K562 (cell line): ENCODE results near the gene NAV2. TPM values are rescaled to one million over a fixed set of nuclear protein-coding genes. Genes with fewer than 3 reads are reported as not detected.

Source experiments
- BMI1 ChIP-seq: fragments of 150-350 bp; IDR thresholded peaks from 2 replicates; pipeline ENCODE4 v1.6.1; 2014; ENCODE audit warnings: low read length
- CEBPZ ChIP-seq: fragments of 150-350 bp; IDR thresholded peaks from 2 replicates; pipeline ENCODE4 v1.6.1; 2014; ENCODE audit warnings: low read depth, mild to moderate bottlenecking, low read length, borderline replicate concordance
- EGR1 ChIP-seq: fragments of 450-650 bp; conservative IDR thresholded peaks from 2 replicates; pipeline ENCODE4 v1.6.1; 2017; ENCODE audit warnings: mild to moderate bottlenecking
- HDGF ChIP-seq: fragments of 450-650 bp; IDR thresholded peaks from 2 replicates; pipeline ENCODE4 v1.6.1; 2016
- ILK ChIP-seq: fragments of 450-650 bp; IDR thresholded peaks from 2 replicates; pipeline ENCODE4 v1.6.1; 2016; ENCODE audit warnings: missing genetic modification characterization, low read depth, mild to moderate bottlenecking, missing compliant biosample characterization, moderate library complexity, borderline replicate concordance
- JUN ChIP-seq, 2 experiments: sonication (generic) in 1 of 2; formaldehyde crosslinking in 1 of 2; IDR thresholded peaks; 2 replicates each; pipeline versions ENCODE4 v1.6.1 to v1.8.0; 2012 to 2022; ENCODE audit warnings: borderline replicate concordance in 2 of 2, mild to moderate bottlenecking in 2 of 2, improper control_type of control experiment in 1 of 2, low read depth in 1 of 2, low read length in 1 of 2, missing genetic modification reagents in 1 of 2
- L3MBTL2 ChIP-seq: fragments of 450-650 bp; IDR thresholded peaks from 2 replicates; pipeline ENCODE4 v1.6.1; 2016; ENCODE audit warnings: mild to moderate bottlenecking, moderate library complexity
- MTA2 ChIP-seq: fragments of 450-650 bp; IDR thresholded peaks from 2 replicates; pipeline ENCODE4 v1.6.1; 2016; ENCODE audit warnings: low read depth
- NCOR1 ChIP-seq: fragments of 450-650 bp; IDR thresholded peaks from 2 replicates; pipeline ENCODE4 v1.6.1; 2016; ENCODE audit warnings: mild to moderate bottlenecking, moderate library complexity
- PHB ChIP-seq: fragments of 250-450 bp; sonication (Bioruptor Pico); IDR thresholded peaks from 2 replicates; pipeline ENCODE4 v1.5.0; 2021
- THRAP3 ChIP-seq: fragments of 450-650 bp; IDR thresholded peaks from 2 replicates; pipeline ENCODE4 v1.6.1; 2016; ENCODE audit warnings: mild to moderate bottlenecking, inconsistent platforms, borderline replicate concordance
- ZBTB1 ChIP-seq: sonication (generic); formaldehyde crosslinking; IDR thresholded peaks from 2 replicates; pipeline ENCODE4 v1.8.1; 2023; ENCODE audit warnings: missing genetic modification reagents, low read depth, mild to moderate bottlenecking, borderline replicate concordance
- ZBTB49 ChIP-seq: sonication (generic); formaldehyde crosslinking; IDR thresholded peaks from 2 replicates; pipeline ENCODE4 v1.8.0; 2022; ENCODE audit warnings: missing genetic modification reagents, mild to moderate bottlenecking, borderline replicate concordance
- ZBTB9 ChIP-seq: fragments of 450-650 bp; formaldehyde crosslinking; IDR thresholded peaks from 2 replicates; pipeline ENCODE4 v1.4.0; 2020; ENCODE audit warnings: mild to moderate bottlenecking, moderate library complexity
- ZFPM2 ChIP-seq: fragments of 250-450 bp; sonication (Bioruptor Pico); IDR thresholded peaks from 2 replicates; pipeline ENCODE4 v1.5.1; 2022; ENCODE audit warnings: mild to moderate bottlenecking
- polyA plus RNA-seq, 8 experiments: library from polyadenylated mRNA; depleted of rRNA in 4 of 8; stranded (reverse) in 5 of 8; unstranded in 3 of 8; fragments of >200 nt; fragmentation: Nextera tagmentation in 2 of 8; fragmentation: Illumina TruSeq in 1 of 8; extraction: Ambion mirVana in 2 of 8; extraction: Trizol in 1 of 8; gene quantifications; 2 replicates each; pipeline versions ENCODE4 v1.2.1 to v1.2.3, GENCODE V29; 2011 to 2014; ENCODE audit warnings: inconsistent platforms in 1 of 8, missing spikeins in 1 of 8
- total RNA-seq, 7 experiments: library from RNA; depleted of rRNA in 6 of 7; stranded (reverse); fragments of >200 nt in 6 of 7; fragmentation: Illumina TruSeq in 2 of 7; extraction: Trizol in 2 of 7; gene quantifications; 2 replicates each; pipeline versions ENCODE4 v1.2.1 to v1.2.3, GENCODE V29; 2011 to 2021; ENCODE audit warnings: low replicate concordance in 1 of 7
- TF ChIP-seq, protein P1 (sequence below): fragments of 450-650 bp; formaldehyde crosslinking; IDR thresholded peaks from 2 replicates; pipeline ENCODE4 v1.4.0; 2022; ENCODE audit warnings: mild to moderate bottlenecking, moderate library complexity
- TF ChIP-seq, protein P2 (sequence below), 2 experiments: IDR thresholded peaks in 1 of 2; conservative IDR thresholded peaks in 1 of 2; 2 replicates each; pipeline ENCODE4 v1.6.1; 2016; ENCODE audit warnings: low read depth in 2 of 2, mild to moderate bottlenecking in 1 of 2, missing compliant biosample characterization in 1 of 2, missing genetic modification characterization in 1 of 2, moderate library complexity in 1 of 2

Gene NAV2
- total and polyA plus RNA-seq, 9 of the 15 experiments (the other 6 are each of a cell fraction or from before 2014, with no cell fraction given), result 0.03 to 0.35 (median 0.05) TPM

- no peak for TF ChIP-seq ZBTB9
- no peak for TF ChIP-seq ZFPM2
- no peak for TF ChIP-seq ZBTB1 (CRISPR knock-in tag)
- TF ChIP-seq ILK, result no peak
- no peak for TF ChIP-seq BMI1
- TF ChIP-seq, protein P1, sequence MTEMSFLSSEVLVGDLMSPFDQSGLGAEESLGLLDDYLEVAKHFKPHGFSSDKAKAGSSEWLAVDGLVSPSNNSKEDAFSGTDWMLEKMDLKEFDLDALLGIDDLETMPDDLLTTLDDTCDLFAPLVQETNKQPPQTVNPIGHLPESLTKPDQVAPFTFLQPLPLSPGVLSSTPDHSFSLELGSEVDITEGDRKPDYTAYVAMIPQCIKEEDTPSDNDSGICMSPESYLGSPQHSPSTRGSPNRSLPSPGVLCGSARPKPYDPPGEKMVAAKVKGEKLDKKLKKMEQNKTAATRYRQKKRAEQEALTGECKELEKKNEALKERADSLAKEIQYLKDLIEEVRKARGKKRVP (CRISPR knock-in tag), result no peak
- TF ChIP-seq L3MBTL2, result peak; percentile 82
- TF ChIP-seq JUN (IDR thresholded peaks at IDR 0.05; ENCODE audit: borderline replicate concordance, low read depth, low read length), result peak; percentile 93
- peak; percentile 83; the same call in 1 of the 2 replicates for TF ChIP-seq JUN (CRISPR knock-in tag; IDR thresholded peaks at IDR 0.05; ENCODE audit: borderline replicate concordance)
- no peak for TF ChIP-seq CEBPZ
- TF ChIP-seq, protein P2, sequence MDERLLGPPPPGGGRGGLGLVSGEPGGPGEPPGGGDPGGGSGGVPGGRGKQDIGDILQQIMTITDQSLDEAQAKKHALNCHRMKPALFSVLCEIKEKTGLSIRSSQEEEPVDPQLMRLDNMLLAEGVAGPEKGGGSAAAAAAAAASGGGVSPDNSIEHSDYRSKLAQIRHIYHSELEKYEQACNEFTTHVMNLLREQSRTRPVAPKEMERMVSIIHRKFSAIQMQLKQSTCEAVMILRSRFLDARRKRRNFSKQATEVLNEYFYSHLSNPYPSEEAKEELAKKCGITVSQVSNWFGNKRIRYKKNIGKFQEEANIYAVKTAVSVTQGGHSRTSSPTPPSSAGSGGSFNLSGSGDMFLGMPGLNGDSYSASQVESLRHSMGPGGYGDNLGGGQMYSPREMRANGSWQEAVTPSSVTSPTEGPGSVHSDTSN (CRISPR knock-in tag; IDR thresholded peaks at IDR 0.05; ENCODE audit: low read depth), result no peak
- TF ChIP-seq, protein P2 (tag; conservative IDR thresholded peaks at IDR 0.05; ENCODE audit: low read depth), result peak; percentile 48; the same call in 1 of the 2 replicates
- peak; percentile 67 for TF ChIP-seq MTA2
- no peak for TF ChIP-seq PHB (CRISPR knock-in tag)
- no peak for TF ChIP-seq ZBTB49 (CRISPR knock-in tag)
- TF ChIP-seq THRAP3, result no peak
- TF ChIP-seq HDGF, result no peak
- peak; percentile 56 for TF ChIP-seq NCOR1
- no peak for TF ChIP-seq EGR1
Observed at GRCh38 chr11:19995145-19995544, 282.5 kb downstream of the NAV2 start (continued).
